HUES48 (cell line): Measurements from ENCODE around the gene RNF112.

Experiments
- H3K27ac ChIP-seq: one replicate; pipeline ENCODE4 v1.7.0; 2013; ENCODE audit warnings: low read depth, low read length, inconsistent platforms
- H3K27me3 ChIP-seq: 2 replicates; pipeline ENCODE4 v1.6.1; 2013; ENCODE audit warnings: mild to moderate bottlenecking, low read length; ENCODE audit not compliant: control insufficient read depth, insufficient read depth
- H3K36me3 ChIP-seq: 2 replicates; pipeline ENCODE4 v1.6.1; 2013; ENCODE audit warnings: low read length; ENCODE audit not compliant: control insufficient read depth, insufficient read depth
- H3K4me1 ChIP-seq: 2 replicates; pipeline ENCODE4 v1.6.1; 2013; ENCODE audit warnings: mild to moderate bottlenecking, low read length; ENCODE audit not compliant: control insufficient read depth, insufficient read depth
- H3K4me3 ChIP-seq: 2 replicates; pipeline ENCODE4 v1.5.1; 2013; ENCODE audit warnings: mild to moderate bottlenecking, low read depth, low read length
- H3K9ac ChIP-seq: 2 replicates; pipeline ENCODE4 v1.6.1; 2013; ENCODE audit warnings: mild to moderate bottlenecking, low read depth, low read length, moderate library complexity
- H3K9me3 ChIP-seq: 2 replicates; pipeline ENCODE4 v1.6.1; 2013; ENCODE audit warnings: low read length; ENCODE audit not compliant: control insufficient read depth, insufficient read depth

The RNF112 gene

GRCh38 chr17:19366637-19366972 lies 44.4 kb upstream of the RNF112 start:
- Histone ChIP-seq H3K9ac (no peak overlapping the region), H3K9me3 (no peaks in the 10 kb centered on the region), H3K27ac (no peak overlapping the region), H3K4me1 (peaks cover 4% of the 10 kb centered on the region), H3K36me3 (no peaks in the 10 kb centered on the region), H3K4me3 (no peak overlapping the region), H3K27me3 (0 out of 2 replicates have a peak, but pooled peaks cover 2% of the 10 kb centered on the region)

DNA sequence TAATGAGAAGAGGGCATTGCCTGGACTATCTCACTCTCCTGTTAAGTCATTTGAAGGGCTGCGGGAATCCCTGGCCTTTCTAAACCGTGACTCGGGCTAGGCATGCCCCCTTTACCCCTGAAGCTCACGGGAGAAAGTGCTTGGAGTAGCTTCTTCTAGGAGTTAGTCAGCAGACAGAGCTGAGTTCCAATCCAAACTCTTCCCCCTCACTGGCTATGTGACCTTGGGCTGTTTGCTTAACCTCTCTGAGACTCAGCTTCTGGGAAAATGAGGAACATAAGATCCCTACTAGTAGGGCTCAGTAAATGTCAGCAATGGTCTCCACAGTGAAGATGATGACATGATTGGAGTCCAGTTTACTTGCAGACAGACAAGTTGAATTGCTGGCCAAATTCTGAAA lies 42.8 kb upstream of the RNF112 start:
- H3K9ac ChIP-seq: no peak overlapping the region
- no peak overlapping the region for H3K27ac ChIP-seq
- no peak overlapping the region for H3K4me3 ChIP-seq
- no peaks in the 10 kb centered on the region for H3K4me1 ChIP-seq
- no peaks in the 10 kb centered on the region for H3K9me3 ChIP-seq
- H3K36me3 ChIP-seq: no peaks in the 10 kb centered on the region
- H3K27me3 ChIP-seq: 0 out of 2 replicates have a peak, but pooled peaks cover 2% of the 10 kb centered on the region

DNA sequence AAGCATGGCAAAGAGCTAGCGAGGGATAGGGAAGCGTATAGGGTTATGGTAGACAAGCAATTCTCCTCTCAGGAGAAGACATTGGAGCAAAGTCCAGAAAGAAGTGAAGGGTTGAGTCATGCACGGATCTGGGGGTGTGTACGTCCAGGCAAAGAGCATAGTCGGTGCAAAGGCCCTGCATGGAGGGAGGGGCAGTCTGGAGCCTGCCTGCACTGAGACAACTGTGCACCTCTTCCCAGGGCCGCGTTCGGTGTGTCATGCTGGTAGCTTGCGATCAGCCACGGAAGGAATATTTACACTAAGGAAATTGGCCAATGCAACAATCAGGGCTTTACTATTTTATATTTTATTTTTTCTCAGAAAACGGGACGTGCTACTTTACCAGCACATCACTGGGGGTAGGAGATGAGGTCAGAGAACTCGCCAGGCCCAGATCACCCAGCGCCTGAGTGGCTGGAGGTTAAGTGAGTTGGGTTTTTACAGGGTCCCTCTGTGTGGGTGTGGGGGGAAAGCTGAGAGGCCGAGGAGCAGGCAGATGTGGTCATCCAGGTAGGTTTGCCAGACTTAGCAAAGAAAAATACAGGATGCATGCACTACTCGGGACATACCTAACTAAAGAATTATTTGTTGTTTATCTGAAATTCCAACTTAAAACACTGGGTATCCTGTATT lies 41.8 kb upstream of the RNF112 start:
- H3K36me3 ChIP-seq: no peaks in the 10 kb centered on the region
- H3K4me1 ChIP-seq: no peaks in the 10 kb centered on the region
- H3K4me3 ChIP-seq: no peak overlapping the region
- H3K9ac ChIP-seq: no peak overlapping the region
- no peak overlapping the region for H3K27ac ChIP-seq
- H3K9me3 ChIP-seq: no peaks in the 10 kb centered on the region
- no peaks in the 10 kb centered on the region for H3K27me3 ChIP-seq

DNA sequence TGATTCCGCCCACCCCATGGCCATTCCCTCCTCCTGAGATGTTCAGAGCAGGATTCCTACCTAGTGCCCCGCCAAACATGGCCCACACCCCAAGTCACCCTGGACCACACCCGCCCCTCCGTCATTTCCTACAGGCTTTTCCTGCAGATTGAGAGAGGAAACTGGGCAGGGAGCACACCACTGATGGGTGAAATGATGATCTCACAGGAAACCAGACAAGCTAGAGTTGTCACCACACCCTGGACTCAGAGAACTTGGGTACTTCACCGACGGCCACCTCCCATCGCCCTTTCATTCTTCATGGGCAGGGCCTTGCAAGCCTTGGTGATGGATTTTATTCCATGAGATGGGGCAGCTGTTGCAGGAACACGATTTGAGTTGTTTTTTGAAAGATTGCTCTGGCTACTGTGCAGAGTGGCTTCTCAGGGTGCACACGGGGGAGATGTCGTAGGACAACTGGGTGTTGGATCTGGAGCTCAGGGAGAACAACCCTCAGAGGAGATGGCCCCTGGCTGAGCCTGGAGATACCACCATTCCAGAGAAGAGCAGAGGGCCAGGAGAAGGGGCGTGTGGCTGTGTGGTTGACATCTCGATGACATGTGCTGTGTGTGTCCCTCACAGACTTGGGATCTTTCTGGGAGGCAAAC lies 41.1 kb upstream of the RNF112 start:
- H3K4me1 ChIP-seq: no peaks in the 10 kb centered on the region
- H3K27ac ChIP-seq: no peak overlapping the region
- H3K36me3 ChIP-seq: no peaks in the 10 kb centered on the region
- no peak overlapping the region for H3K4me3 ChIP-seq
- H3K27me3 ChIP-seq: no peaks in the 10 kb centered on the region
- H3K9ac ChIP-seq: no peak overlapping the region
- no peaks in the 10 kb centered on the region for H3K9me3 ChIP-seq

- no peaks in the 10 kb centered on the region for H3K36me3 ChIP-seq
- no peak overlapping the region for H3K27ac ChIP-seq
- H3K4me3 ChIP-seq: no peak overlapping the region
- no peak overlapping the region for H3K9ac ChIP-seq
- H3K9me3 ChIP-seq: no peaks in the 10 kb centered on the region
- H3K4me1 ChIP-seq: no peaks in the 10 kb centered on the region
- no peaks in the 10 kb centered on the region for H3K27me3 ChIP-seq
Observed at GRCh38 chr17:19370493-19370960, 40.5 kb upstream of the RNF112 start.

DNA sequence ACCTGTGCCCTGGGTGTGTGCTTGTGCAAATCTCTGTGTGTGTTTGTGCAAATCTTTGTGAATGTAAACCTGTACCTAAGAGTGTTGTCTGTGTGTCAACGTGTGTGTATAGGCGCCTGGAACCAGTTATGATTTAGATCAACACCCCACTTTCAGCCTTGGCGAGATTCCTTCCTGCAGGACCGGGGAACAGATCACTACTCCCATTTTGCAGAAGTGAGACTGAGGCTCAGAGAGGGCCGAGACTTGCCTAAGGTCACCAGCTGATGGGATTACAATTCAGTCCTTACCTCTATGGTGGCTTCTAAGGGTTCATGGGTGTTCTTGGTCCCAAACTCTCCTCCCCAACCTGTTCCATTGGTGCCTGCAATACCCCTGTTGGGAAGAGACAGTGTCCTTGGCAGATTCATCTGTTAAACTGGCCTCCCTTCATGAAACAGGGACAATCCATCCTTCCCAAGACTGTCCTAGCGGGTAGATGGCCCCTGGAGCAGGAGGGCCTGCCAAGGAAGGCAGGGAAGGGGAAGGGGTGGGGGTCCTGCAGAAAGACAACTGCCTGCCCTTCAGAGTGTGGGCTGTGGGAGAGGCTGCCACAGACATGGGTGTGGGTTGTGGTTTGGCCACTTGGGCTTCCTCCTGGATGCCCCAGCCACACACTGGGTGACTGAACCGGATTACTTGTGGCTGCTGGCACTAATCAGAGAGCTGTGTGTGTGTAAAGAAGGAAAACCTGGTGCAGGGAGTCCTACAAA lies 39.6 kb upstream of the RNF112 start:
- Histone ChIP-seq H3K9ac (no peak overlapping the region), H3K9me3 (no peaks in the 10 kb centered on the region), H3K27ac (no peak overlapping the region), H3K36me3 (no peaks in the 10 kb centered on the region), H3K4me1 (no peaks in the 10 kb centered on the region), H3K27me3 (no peaks in the 10 kb centered on the region), H3K4me3 (no peak overlapping the region)

GRCh38 chr17:19372011-19372370 lies 39.0 kb upstream of the RNF112 start:
- Histone ChIP-seq H3K27me3 (no peaks in the 10 kb centered on the region), H3K4me3 (no peak overlapping the region), H3K27ac (no peak overlapping the region), H3K9ac (no peak overlapping the region), H3K4me1 (peaks cover 2% of the 10 kb centered on the region; the same call in 1 of the 2 replicates), H3K36me3 (no peaks in the 10 kb centered on the region), H3K9me3 (no peaks in the 10 kb centered on the region)

- Histone ChIP-seq H3K4me3 (no peak overlapping the region), H3K27me3 (no peaks in the 10 kb centered on the region), H3K9ac (no peak overlapping the region), H3K27ac (no peak overlapping the region), H3K9me3 (no peaks in the 10 kb centered on the region), H3K36me3 (no peaks in the 10 kb centered on the region), H3K4me1 (peaks cover 3% of the 10 kb centered on the region; the same call in 1 of the 2 replicates)
Observed at GRCh38 chr17:19372439-19372838, 38.6 kb upstream of the RNF112 start.

DNA sequence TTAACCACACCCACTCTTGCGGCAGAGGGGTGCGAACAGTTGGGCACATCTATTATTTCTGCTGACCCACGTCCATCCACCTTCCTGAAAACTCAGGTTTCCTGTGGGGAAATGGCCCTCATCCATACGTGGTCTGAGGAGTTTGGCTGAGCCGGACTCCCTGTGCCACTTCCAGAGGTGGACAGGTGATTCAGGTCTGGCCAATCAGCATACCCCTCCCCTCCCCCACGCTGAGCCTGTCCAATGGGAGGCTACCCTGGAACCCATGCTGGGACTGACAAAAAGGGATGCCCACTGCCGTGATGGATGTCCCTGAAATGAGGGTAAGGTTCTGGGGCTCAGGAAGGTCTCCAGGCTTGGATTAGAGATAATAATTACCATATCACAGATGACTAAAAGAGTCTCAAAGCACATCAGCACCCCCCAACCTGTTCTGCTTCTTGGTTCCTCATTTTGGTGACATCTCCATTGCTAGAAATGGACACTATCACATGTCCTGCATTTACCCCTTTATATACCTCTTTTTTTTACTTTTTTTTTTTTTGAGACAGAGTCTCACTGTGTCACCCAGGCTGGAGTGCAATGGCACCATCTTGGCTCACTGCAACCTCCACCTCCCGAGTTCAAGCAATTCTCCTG lies 38.0 kb upstream of the RNF112 start:
- Histone ChIP-seq H3K9me3 (no peaks in the 10 kb centered on the region), H3K4me3 (no peak overlapping the region), H3K27ac (no peak overlapping the region), H3K4me1 (peaks cover 3% of the 10 kb centered on the region; the same call in 1 of the 2 replicates), H3K27me3 (no peaks in the 10 kb centered on the region), H3K9ac (no peak overlapping the region), H3K36me3 (no peaks in the 10 kb centered on the region)

DNA sequence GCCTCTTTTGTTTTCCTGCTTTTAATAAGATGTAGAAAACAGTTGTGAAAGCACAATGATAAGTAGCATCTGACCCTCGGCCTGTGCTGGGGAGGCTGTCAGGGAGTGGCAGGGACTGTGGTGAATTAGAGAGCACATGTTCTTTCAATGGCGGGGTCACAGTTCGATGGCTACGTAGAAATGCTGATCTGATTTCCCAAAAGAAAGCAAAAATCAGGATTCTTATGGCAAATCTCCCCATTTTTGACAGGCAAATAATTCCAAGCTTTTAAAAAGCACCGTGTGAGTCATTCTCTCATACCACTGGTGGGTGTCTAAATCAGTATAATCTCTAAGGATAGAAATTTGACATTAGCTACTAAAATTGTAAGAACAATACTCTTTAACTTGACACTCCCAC lies 36.9 kb upstream of the RNF112 start:
- H3K27ac ChIP-seq: no peak overlapping the region
- H3K4me1 ChIP-seq: peaks cover 3% of the 10 kb centered on the region; the same call in 1 of the 2 replicates
- H3K36me3 ChIP-seq: no peaks in the 10 kb centered on the region
- H3K9ac ChIP-seq: no peak overlapping the region
- H3K27me3 ChIP-seq: no peaks in the 10 kb centered on the region
- H3K9me3 ChIP-seq: no peaks in the 10 kb centered on the region
- no peak overlapping the region for H3K4me3 ChIP-seq
